ENCODE data around the gene AFG1L.

The AFG1L gene

GRCh38 chr6:108425428-108425827 is 130.6 kb downstream of the AFG1L start:
- H3K4me3 ChIP-seq (ENCODE audit: low read length), result no peak overlapping the region
- no peak for DNase-seq (ENCODE audit: low read depth)

GRCh38 chr6:108432143-108432542 is 137.3 kb downstream of the AFG1L start:
- TF ChIP-seq, protein P1, sequence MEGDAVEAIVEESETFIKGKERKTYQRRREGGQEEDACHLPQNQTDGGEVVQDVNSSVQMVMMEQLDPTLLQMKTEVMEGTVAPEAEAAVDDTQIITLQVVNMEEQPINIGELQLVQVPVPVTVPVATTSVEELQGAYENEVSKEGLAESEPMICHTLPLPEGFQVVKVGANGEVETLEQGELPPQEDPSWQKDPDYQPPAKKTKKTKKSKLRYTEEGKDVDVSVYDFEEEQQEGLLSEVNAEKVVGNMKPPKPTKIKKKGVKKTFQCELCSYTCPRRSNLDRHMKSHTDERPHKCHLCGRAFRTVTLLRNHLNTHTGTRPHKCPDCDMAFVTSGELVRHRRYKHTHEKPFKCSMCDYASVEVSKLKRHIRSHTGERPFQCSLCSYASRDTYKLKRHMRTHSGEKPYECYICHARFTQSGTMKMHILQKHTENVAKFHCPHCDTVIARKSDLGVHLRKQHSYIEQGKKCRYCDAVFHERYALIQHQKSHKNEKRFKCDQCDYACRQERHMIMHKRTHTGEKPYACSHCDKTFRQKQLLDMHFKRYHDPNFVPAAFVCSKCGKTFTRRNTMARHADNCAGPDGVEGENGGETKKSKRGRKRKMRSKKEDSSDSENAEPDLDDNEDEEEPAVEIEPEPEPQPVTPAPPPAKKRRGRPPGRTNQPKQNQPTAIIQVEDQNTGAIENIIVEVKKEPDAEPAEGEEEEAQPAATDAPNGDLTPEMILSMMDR (IDR thresholded peaks at IDR 0.05; ENCODE audit: insufficient read depth, low read depth, low read length, missing control alignments), result no peak
- H3K4me3 ChIP-seq (ENCODE audit: low read length), result no peak overlapping the region
- DNase-seq (ENCODE audit: low read depth), result no peak

More at GRCh38 chr6:108425428-108425827, 130.6 kb downstream of the AFG1L start:
- TF ChIP-seq, protein P1 (IDR thresholded peaks at IDR 0.05; ENCODE audit: insufficient read depth, low read depth, low read length, missing control alignments), result no peak

GRCh38 chr6:108432792-108433191 is 137.9 kb downstream of the AFG1L start:
- DNase-seq (ENCODE audit: low read depth), result no peak
- H3K4me3 ChIP-seq (ENCODE audit: low read length), result no peak overlapping the region
- TF ChIP-seq, protein P1 (IDR thresholded peaks at IDR 0.05; ENCODE audit: insufficient read depth, low read depth, low read length, missing control alignments), result no peak

DNA sequence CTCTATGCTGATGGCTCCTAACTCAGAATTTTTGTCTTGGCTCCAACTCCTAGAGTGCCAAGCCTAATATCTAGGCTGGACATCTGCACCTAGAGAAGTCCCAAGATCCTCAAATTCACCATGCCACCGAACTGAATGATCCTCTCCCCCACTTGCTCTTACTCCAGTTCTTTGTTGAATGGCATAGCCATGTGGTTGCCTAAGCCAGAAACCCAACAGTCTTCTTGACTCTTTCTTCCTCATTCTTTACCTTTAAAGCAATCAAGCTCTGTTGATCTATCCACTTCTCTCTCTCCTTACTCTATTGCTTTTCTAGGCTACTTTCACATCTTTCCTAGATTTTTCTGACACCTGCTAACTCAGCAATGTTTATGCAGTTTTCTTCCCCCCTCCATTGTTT is 139.4 kb downstream of the AFG1L start:
- DNase-seq (ENCODE audit: low read depth), result peak; percentile 6
- TF ChIP-seq, protein P1 (IDR thresholded peaks at IDR 0.05; ENCODE audit: insufficient read depth, low read depth, low read length, missing control alignments), result no peak
- no peak overlapping the region for H3K4me3 ChIP-seq (ENCODE audit: low read length)

- peak; percentile 86 for DNase-seq (ENCODE audit: low read depth)
- no peak overlapping the region for H3K4me3 ChIP-seq (ENCODE audit: low read length)
- TF ChIP-seq, protein P1 (IDR thresholded peaks at IDR 0.05; ENCODE audit: insufficient read depth, low read depth, low read length, missing control alignments), result no peak
These were observed 140.5 kb downstream of the AFG1L start for GRCh38 chr6:108435391-108435790.

DNA sequence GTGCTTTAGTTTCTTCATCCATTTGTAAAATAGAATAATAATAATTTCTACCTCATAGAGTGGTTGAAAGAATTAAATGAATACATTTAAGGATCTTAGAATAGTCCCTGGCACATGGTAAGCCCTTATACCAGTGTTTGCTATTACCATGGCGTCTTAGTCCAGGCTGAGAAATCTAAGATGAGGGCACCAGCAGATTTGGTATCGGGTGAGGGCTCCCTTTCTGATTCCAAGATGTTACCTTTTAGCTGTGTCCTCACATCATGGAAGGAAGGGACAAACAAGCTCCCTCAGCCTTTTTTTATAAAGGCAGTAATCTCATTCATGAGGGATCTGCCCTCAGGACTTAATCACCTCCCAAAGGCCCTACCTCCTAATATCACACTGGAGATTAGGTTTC is 141.9 kb downstream of the AFG1L start:
- TF ChIP-seq, protein P1 (IDR thresholded peaks at IDR 0.05; ENCODE audit: insufficient read depth, low read depth, low read length, missing control alignments), result no peak
- no peak for DNase-seq (ENCODE audit: low read depth)
- no peak overlapping the region for H3K4me3 ChIP-seq (ENCODE audit: low read length)

- TF ChIP-seq, protein P1 (IDR thresholded peaks at IDR 0.05; ENCODE audit: insufficient read depth, low read depth, low read length, missing control alignments), result no peak
- peak; percentile 66 for DNase-seq (ENCODE audit: low read depth)
These were observed 143.0 kb downstream of the AFG1L start for GRCh38 chr6:108437821-108438220.

More at GRCh38 chr6:108437821-108438220, 143.0 kb downstream of the AFG1L start:
- no peak overlapping the region for H3K4me3 ChIP-seq (ENCODE audit: low read length)

Measured in epithelial cell of esophagus (primary cell).